Activated CD8-positive, alpha-beta memory T cell treated with anti-CD3 and anti-CD28 coated beads, Interleukin-2, amount 50 U/mL, for 48 hours (primary cell): ENCODE measurements around the gene NSMCE1.

Source experiments
- DNase-seq: peaks from one replicate; pipeline ENCODE4 v3.0.0-alpha.2; 2020

The NSMCE1 gene

GRCh38 chr16:27302126-27302525, 33.6 kb upstream of the NSMCE1 start:
- peak; percentile 36 for DNase-seq

- DNase-seq, result peak; percentile 4
Measured at GRCh38 chr16:27301236-27301861, 32.8 kb upstream of the NSMCE1 start.

- DNase-seq, result no peak
Measured at GRCh38 chr16:27298132-27298531, 29.6 kb upstream of the NSMCE1 start.

- peak; percentile 20 for DNase-seq
Measured at GRCh38 chr16:27293343-27293742, 24.8 kb upstream of the NSMCE1 start.

GRCh38 chr16:27291722-27292240, 23.2 kb upstream of the NSMCE1 start:
- peak; percentile 38 for DNase-seq

- DNase-seq, result peak; percentile 34
Measured at GRCh38 chr16:27291106-27291505, 22.5 kb upstream of the NSMCE1 start.

GRCh38 chr16:27290562-27290961, 22.0 kb upstream of the NSMCE1 start:
- peak; percentile 49 for DNase-seq

- no peak for DNase-seq
Measured at GRCh38 chr16:27289669-27290068, 21.1 kb upstream of the NSMCE1 start.

GRCh38 chr16:27288313-27288712, 19.7 kb upstream of the NSMCE1 start:
- peak; percentile 13 for DNase-seq

- DNase-seq, result peak; percentile 33
Measured at GRCh38 chr16:27287887-27288286, 19.3 kb upstream of the NSMCE1 start.

GRCh38 chr16:27287051-27287811, 18.7 kb upstream of the NSMCE1 start:
- peak; percentile 8 for DNase-seq

- DNase-seq, result peak; percentile 26
Measured at GRCh38 chr16:27286451-27286850, 17.9 kb upstream of the NSMCE1 start.

- peak; percentile 56 for DNase-seq
Measured at GRCh38 chr16:27285676-27286196, 17.2 kb upstream of the NSMCE1 start.

GRCh38 chr16:27284865-27285675, 16.5 kb upstream of the NSMCE1 start:
- peak; percentile 53 for DNase-seq

- DNase-seq, result peak; percentile 50
Measured at GRCh38 chr16:27281243-27281642, 12.7 kb upstream of the NSMCE1 start.

GRCh38 chr16:27275394-27275793, 6.8 kb upstream of the NSMCE1 start:
- no peak for DNase-seq

GRCh38 chr16:27274424-27274874, 5.9 kb upstream of the NSMCE1 start:
- DNase-seq, result peak; percentile 59

GRCh38 chr16:27273670-27274423, 5.3 kb upstream of the NSMCE1 start:
- peak; percentile 73 for DNase-seq

GRCh38 chr16:27273330-27273669, 4.7 kb upstream of the NSMCE1 start:
- no peak for DNase-seq

- DNase-seq, result peak; percentile 45
Measured at GRCh38 chr16:27272697-27273096, 4.1 kb upstream of the NSMCE1 start.

GRCh38 chr16:27272076-27272475, 3.5 kb upstream of the NSMCE1 start:
- DNase-seq, result no peak

GRCh38 chr16:27270349-27270748, 1.8 kb upstream of the NSMCE1 start:
- peak; percentile 55 for DNase-seq
